ENCODE measurements around the gene CACFD1.

- no peak for TF ChIP-seq CTCF (IDR thresholded peaks at IDR 0.05)
- TF ChIP-seq POLR2A (IDR thresholded peaks at IDR 0.05): no peak
Observed at GRCh38 chr9:133449760-133450159, 10.0 kb upstream of the CACFD1 start.

Data from heart left ventricle (tissue), 13 donors.